ENCODE measurements around the gene TXNDC11.

The TXNDC11 gene

DNA sequence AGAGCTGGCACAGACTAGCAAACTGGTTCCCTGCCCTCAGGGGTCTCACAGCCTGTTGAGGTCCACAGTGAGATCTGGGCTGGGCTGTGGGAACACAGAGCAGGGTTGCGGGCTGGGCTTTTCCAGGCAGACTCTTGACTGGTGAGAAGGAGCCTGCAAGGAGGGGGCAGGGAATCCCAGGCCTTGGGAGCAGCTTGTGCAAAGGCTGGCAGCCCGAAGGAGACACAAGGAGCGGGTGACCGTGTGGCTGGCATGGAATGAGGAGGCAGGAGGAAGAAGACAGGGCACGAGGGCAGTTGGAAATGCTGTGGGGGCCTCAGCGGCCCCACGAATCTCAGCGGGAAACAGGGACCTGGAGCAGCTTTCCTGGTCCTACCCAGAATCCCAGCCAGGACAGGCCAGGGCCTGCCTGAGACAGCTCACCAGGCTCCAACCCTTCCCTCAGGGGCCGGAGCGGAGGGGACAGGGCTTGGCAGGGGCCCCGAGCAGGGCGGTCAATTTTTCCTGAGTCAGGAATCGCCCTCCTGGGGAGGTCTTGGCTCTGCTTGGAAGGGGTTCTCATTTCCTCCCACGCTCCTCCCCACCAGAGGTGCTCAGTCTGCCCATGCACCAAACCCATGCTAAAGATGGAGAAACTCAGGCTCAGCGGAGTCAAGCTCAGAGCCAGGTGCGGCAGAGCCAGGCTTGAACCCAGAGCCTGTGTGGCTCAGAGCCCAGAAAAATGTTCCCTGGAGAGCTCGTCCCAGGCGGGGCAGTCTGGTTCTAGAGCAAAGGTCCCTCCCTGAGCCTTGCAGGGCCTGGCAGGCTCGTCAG, 83.6 kb downstream of the TXNDC11 start:
- DNase-seq (ENCODE audit: low read depth in 2 of 2, low spot score in 1 of 2): no peak

- DNase-seq (ENCODE audit: low read depth in 2 of 2, low spot score in 1 of 2): no peak
These were observed 85.1 kb downstream of the TXNDC11 start for GRCh38 chr16:11657556-11657955.

- no peak for DNase-seq (ENCODE audit: low read depth in 2 of 2, low spot score in 1 of 2)
These were observed 87.0 kb downstream of the TXNDC11 start for GRCh38 chr16:11655655-11656054.

GRCh38 chr16:11651796-11652195, 90.9 kb downstream of the TXNDC11 start:
- no peak for DNase-seq (ENCODE audit: low read depth in 2 of 2, low spot score in 1 of 2)

GRCh38 chr16:11650641-11651591, 91.7 kb downstream of the TXNDC11 start:
- no peak for DNase-seq (ENCODE audit: low read depth in 2 of 2, low spot score in 1 of 2)

DNA sequence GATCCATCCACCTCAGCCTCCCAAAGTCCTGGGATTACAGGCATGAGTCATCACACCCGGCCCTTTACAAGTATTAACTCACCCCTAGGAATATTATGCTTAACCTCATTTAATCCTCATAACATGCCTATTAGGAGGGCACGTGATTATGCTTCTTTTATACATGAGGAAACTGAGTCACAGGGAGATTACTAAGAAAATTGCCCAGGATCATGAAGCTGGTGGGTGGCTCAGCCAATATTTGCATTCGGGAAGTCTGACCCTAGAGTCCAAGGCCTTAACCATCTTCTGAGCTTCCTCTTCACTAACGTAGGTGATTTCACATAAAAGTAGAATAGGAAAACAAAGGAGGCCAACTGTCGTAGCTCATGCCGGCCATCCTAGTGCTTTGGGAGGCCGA, 93.4 kb downstream of the TXNDC11 start:
- no peak for DNase-seq (ENCODE audit: low read depth in 2 of 2, low spot score in 1 of 2)

GRCh38 chr16:11642765-11643116, 99.9 kb downstream of the TXNDC11 start:
- DNase-seq (ENCODE audit: low read depth in 2 of 2, low spot score in 1 of 2): no peak

GRCh38 chr16:11640987-11641817, 101.5 kb downstream of the TXNDC11 start:
- DNase-seq (ENCODE audit: low read depth in 2 of 2, low spot score in 1 of 2): no peak

GRCh38 chr16:11639925-11640899, 102.4 kb downstream of the TXNDC11 start:
- no peak for DNase-seq (ENCODE audit: low read depth in 2 of 2, low spot score in 1 of 2)

GRCh38 chr16:11639008-11639562, 103.6 kb downstream of the TXNDC11 start:
- DNase-seq (ENCODE audit: low read depth in 2 of 2, low spot score in 1 of 2): no peak

DNA sequence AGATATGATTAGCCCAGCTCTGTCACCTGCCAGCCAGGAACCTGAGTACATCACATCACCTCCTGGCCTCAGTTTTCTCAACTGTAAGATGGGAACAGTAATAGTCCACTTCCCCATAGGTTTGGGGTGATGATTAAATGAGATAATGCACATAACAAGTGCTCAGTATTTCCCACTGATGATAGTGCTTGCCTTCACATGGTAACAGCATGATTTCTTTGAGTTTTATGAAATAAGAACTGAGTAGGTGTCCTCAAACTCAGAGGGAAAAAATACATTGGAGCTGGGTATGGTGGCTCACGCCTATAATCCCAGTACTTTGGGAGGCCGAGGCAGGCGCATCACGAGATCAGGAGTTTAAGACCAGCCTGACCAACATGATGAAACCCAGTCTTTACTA, 104.5 kb downstream of the TXNDC11 start:
- DNase-seq (ENCODE audit: low read depth in 2 of 2, low spot score in 1 of 2): no peak

DNA sequence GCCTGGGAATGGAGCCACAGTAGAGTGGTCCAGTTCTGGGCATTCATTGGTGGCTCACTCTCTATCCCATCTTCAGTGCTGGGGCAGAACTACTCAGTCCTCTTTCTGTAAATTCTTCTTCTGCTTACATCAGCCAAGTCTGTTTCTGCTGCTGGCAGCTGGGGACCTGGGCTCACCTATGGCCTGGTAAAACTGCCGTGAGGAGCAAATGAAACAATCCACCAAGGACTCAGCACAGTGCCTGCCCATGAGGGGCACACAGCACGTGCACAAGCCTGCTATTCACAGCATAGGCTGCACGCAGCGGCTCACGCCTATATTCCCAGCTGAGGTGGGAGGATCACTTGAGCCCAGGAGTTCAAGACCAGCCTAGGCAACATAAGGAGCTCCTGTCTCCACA, 105.3 kb downstream of the TXNDC11 start:
- no peak for DNase-seq (ENCODE audit: low read depth in 2 of 2, low spot score in 1 of 2)

DNA sequence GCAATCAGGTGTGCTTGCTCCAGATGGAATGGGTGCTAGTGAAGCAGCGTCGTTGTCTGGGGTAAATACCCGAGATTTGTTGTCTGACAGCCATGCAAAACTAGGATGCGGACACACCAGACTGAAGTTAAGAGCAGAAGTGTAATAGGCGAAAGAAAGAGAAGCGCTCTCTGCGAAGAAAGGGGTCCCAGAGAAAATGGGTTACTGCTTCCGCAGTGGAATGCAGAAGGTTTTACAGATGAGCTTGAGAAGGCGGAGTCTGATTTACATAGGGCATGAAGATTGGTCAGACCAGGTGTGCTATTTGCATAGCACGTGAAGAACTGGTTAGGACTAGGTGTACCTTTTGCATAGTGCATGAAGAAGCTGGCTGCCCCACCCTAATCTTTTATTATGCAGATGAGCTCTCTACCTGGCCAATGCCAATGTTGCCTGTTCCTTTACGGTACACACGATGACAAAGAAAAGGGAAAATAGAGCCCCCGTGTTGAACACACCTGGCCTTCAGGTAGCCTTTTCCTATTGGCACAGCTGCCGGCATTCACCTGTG, 106.4 kb downstream of the TXNDC11 start:
- no peak for DNase-seq (ENCODE audit: low read depth in 2 of 2, low spot score in 1 of 2)

DNA sequence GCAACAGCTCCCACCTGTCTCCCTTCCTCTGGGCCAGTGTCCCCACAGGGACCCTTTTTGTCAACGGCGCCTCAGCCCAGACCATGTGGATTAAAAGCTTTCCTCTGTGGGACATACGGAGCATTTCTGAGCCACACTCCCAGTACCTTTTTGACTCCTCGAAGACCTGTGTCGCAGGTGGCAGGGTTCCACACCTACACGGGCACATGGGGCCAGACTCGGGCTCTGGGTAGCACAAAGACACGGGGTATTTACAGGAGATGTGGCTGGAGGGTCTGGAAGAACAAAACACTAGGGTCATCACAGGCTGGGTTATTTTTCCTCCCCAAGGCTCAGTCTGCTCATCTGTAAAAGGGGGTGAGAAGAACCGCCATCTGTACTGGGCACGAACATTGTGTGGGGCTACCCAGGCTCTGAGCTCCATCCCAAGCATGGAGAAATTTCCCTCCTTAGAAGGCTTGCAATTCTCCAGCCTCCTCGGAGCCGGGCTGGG, 106.9 kb downstream of the TXNDC11 start:
- DNase-seq (ENCODE audit: low read depth in 2 of 2, low spot score in 1 of 2): no peak

DNA sequence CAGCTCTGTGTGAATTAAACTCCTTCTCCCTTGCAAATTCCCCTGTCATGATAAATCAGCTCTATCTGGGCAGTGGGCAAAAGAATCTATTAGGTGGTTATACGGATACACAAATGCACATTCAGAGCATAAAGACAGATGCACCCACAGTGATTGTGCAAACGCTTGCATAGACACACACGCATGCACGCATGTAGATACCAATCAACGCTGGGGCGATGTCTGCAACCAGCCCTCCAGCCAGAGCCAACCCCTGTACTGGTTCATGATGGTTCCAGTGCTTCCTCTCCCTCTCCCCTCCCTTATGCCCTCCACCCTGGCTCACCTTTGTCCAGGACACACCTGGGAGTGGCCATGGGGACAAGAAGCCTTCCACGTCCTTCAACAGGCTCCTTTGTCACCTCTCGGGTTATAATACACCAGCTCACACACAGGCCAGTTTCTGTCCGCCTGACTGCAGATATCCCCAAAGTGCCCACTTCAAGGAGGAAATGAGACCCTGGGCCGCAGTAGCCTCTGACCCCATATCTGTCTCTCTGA, 107.5 kb downstream of the TXNDC11 start:
- DNase-seq (ENCODE audit: low read depth in 2 of 2, low spot score in 1 of 2): no peak

DNA sequence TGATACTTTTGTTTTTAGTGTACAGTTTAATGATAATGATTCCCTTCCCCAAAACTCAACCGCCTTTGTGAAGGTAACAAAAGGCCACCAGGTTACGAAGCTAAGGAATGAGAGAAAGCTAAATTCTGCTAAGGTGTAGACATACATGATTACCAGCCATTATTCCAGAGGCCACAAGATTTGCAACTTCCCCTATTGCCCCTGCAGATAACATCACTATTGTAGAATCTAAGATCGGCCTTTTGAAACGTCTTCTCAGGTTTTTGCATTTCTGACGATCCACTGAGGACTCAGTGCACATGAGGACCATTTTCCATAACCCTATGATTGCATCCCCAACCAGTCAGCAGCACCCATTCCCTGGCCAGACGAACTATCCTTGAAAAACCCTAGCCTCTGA, 108.3 kb downstream of the TXNDC11 start:
- DNase-seq (ENCODE audit: low read depth in 2 of 2, low spot score in 1 of 2): no peak

DNA sequence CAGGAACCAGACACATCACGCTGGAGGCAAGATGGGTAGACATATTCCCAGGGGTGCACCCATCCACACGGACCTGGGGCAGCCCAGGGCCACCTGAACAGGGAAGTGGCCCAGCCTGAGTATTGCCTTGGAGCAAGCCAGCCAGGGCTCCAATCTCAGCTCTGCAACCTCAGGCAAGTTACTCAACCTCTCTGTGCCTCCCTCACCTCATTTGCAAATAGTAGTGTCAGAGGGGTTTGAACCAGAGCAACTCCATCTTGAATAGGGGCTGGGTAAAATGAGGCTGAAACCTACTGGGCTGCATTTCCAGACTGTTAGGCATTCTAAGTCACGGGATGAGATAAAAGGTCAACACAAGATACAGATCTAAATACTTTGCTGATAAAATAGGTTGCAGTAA, 109.5 kb downstream of the TXNDC11 start:
- DNase-seq (ENCODE audit: low read depth in 2 of 2, low spot score in 1 of 2): no peak

DNA sequence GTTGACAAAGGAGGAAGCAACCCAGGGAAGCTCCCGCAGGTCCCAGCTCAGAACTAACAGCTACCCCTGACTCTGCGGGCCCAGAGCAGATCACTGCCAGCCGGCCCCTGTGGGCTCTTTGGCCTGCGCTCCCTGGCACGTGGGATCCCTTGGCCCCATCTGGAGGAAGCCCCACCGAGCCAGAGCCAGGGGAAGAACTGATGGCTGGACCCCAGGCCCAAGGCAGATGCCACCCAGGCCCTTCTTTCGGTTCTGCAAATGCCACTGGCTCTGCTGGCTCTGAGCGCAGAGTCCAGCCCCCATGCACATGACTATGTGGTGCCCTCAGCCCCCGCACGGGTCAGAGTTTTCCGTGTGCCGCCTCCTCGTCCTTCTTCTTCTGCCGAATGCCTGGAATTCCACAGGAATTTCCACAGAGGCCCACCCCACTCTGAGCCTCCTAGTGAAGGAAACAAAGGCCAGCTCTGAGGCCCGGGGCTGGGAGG, 110.2 kb downstream of the TXNDC11 start:
- DNase-seq (ENCODE audit: low read depth in 2 of 2, low spot score in 1 of 2): no peak

- no peak for DNase-seq (ENCODE audit: low read depth in 2 of 2, low spot score in 1 of 2)
These were observed 111.4 kb downstream of the TXNDC11 start for GRCh38 chr16:11631214-11631613.
